ENCODE measurements around the gene FRMD4A.

GRCh38 chr10:13857451-13857850, 473.3 kb downstream of the FRMD4A start:
- TF ChIP-seq CTCF (optimal IDR thresholded peaks at IDR 0.05 in 1 of 3, IDR thresholded peaks at IDR 0.05 in 1 of 3, conservative IDR thresholded peaks at IDR 0.05 in 1 of 3; ENCODE audit: extremely low read depth in 1 of 3, insufficient read depth in 2 of 3, low read length in 3 of 3) (no peak), EZH2 (IDR thresholded peaks at IDR 0.05; ENCODE audit: low read length) (no peak)
